SKM-1 treated with dmso at 0.1 percent for 144 hours (cell line): Measurements from ENCODE around the gene TAP2.
"Not testable (repeated sequence)": the region's sequence is repeated elsewhere in the genome, so short reads cannot be mapped to it uniquely, and the experiment has no call there.

Experiments
- DNase-seq: peaks from one replicate; lab custom pipeline; 2025; ENCODE audit not compliant: unreplicated experiment; lab: John Stamatoyannopoulos, UW

TAP2 gene

GRCh38 chr6:32836873-32837272, 1.7 kb downstream of the TAP2 start:
- DNase-seq = no peak

- DNase-seq = no peak
Observed at GRCh38 chr6:32835167-32835893, 3.2 kb downstream of the TAP2 start.

GRCh38 chr6:32833664-32834063, 4.9 kb downstream of the TAP2 start:
- DNase-seq = no peak

- no peak for DNase-seq
Observed at GRCh38 chr6:32832535-32832934, 6.0 kb downstream of the TAP2 start.

- no peak for DNase-seq
Observed at GRCh38 chr6:32830936-32831335, 7.6 kb downstream of the TAP2 start.

GRCh38 chr6:32830017-32830416, 8.5 kb downstream of the TAP2 start:
- DNase-seq = no peak

- no peak for DNase-seq
Observed at GRCh38 chr6:32829495-32829894, 9.0 kb downstream of the TAP2 start.

GRCh38 chr6:32827025-32827424, 11.5 kb downstream of the TAP2 start:
- DNase-seq = no peak

- DNase-seq = no peak
Observed at GRCh38 chr6:32825966-32826365, 12.6 kb downstream of the TAP2 start.

- no peak for DNase-seq
Observed at GRCh38 chr6:32819729-32820128, 18.8 kb downstream of the TAP2 start.

- DNase-seq = no peak
Observed at GRCh38 chr6:32818867-32819266, 19.7 kb downstream of the TAP2 start.

- peak; percentile 15 for DNase-seq
Observed at GRCh38 chr6:32816746-32817204, 21.8 kb downstream of the TAP2 start, which contains the start of gene HLA-DOB. Gene HLA-DOB (minus strand): TSS chr6:32817002. CDS start chr6:32816951, 51 bp downstream.

- DNase-seq = no peak
Observed at GRCh38 chr6:32815996-32816395, 22.5 kb downstream of the TAP2 start.

- no peak for DNase-seq
Observed at GRCh38 chr6:32815115-32815514, 23.4 kb downstream of the TAP2 start.

GRCh38 chr6:32814145-32814544, 24.4 kb downstream of the TAP2 start:
- no peak for DNase-seq

GRCh38 chr6:32809171-32809570, 29.4 kb downstream of the TAP2 start:
- no peak for DNase-seq

GRCh38 chr6:32807020-32807580, 31.4 kb downstream of the TAP2 start:
- no peak for DNase-seq

- DNase-seq = not testable (repeated sequence)
Observed at GRCh38 chr6:32805404-32805803, 33.1 kb downstream of the TAP2 start.

- DNase-seq = no peak
Observed at GRCh38 chr6:32803416-32803815, 35.1 kb downstream of the TAP2 start.

GRCh38 chr6:32799740-32800139, 38.8 kb downstream of the TAP2 start:
- DNase-seq = no peak

- DNase-seq = no peak
Observed at GRCh38 chr6:32799168-32799567, 39.4 kb downstream of the TAP2 start.

GRCh38 chr6:32796848-32797776, 41.4 kb downstream of the TAP2 start:
- peak; percentile 73 for DNase-seq
